HepG2 (cell line): ENCODE measurements around the gene HIF1AN. TPM values are rescaled to one million over a fixed set of nuclear protein-coding genes. Genes with fewer than 3 reads are reported as not detected.

Experiments
- ATAC-seq: fragments of 200-7000 bp; cut with Tn5 transposase; 3 replicates; pipeline ENCODE4 v1.9.1; 2020; ENCODE audit warnings: mild to moderate bottlenecking, moderate library complexity
- BruUV-seq: library from RNA; stranded (reverse); fragments of 400-500 nt; replicated peaks from 2 replicates; lab custom pipeline; 2021; lab: Mats Ljungman, UMichigan
- CTCF ChIA-PET: fragments of 300-600 bp; formaldehyde crosslinking; extraction: SDS; loops from one replicate; lab custom pipeline; 2021; ENCODE audit warnings: low total read pairs, inconsistent platforms, low intra/inter-chr PET ratio; lab: Yijun Ruan, JAX
- POLR2A ChIA-PET: fragments of 350-600 bp; sonication (Branson Sonifier 250); formaldehyde crosslinking; loops from one replicate; lab custom pipeline; 2020; ENCODE audit warnings: antibody characterized with exemption, inconsistent platforms; lab: Yijun Ruan, JAX
- DNase-seq: peaks from one replicate; pipeline ENCODE4 v3.0.0-alpha.2; 2015; ENCODE audit warnings: low spot score
- FAIRE-seq: peaks from 3 replicates; lab custom pipeline; 2011; peaks lifted over from hg19 to GRCh38; lab: Jason Lieb, UNC
- H2AFZ ChIP-seq: one replicate; pipeline ENCODE4 v1.6.1; 2011; ENCODE audit warnings: low read length, inconsistent platforms
- H3K27ac ChIP-seq: fragments of 300-600 bp; 3 replicates; pipeline ENCODE4 v1.8.0; 2011; ENCODE audit warnings: mixed run types, mild to moderate bottlenecking, mixed read lengths, low read length, inconsistent platforms; ENCODE audit not compliant: insufficient read depth; ENCODE audit errors: extremely low read length
- H3K27me3 ChIP-seq, 2 experiments: fragments of 200-600 bp in 1 of 2; 2 replicates in 1 of 2; 3 replicates in 1 of 2; pipeline versions ENCODE4 v1.6.0 to v1.8.0; 2011; ENCODE audit warnings: low read length in 2 of 2, mild to moderate bottlenecking in 2 of 2, moderate library complexity in 2 of 2, inconsistent platforms in 1 of 2; ENCODE audit not compliant: insufficient read depth in 2 of 2, control insufficient read depth in 1 of 2
- H3K36me3 ChIP-seq, 2 experiments: fragments of 200-600 bp in 1 of 2; replicated peaks in 1 of 2; 2 replicates in 1 of 2; 3 replicates in 1 of 2; pipeline versions ENCODE4 v1.5.1 to v1.8.0; 2011; ENCODE audit warnings: low read length in 2 of 2, inconsistent platforms in 1 of 2; ENCODE audit not compliant: insufficient read depth in 2 of 2, control insufficient read depth in 1 of 2
- H3K4me1 ChIP-seq: 2 replicates; pipeline ENCODE4 v1.5.1; 2012; ENCODE audit warnings: low read length, inconsistent platforms; ENCODE audit not compliant: insufficient read depth
- H3K4me2 ChIP-seq: 2 replicates; pipeline ENCODE4 v1.6.0; 2011; ENCODE audit warnings: low read depth, low read length, inconsistent platforms
- H3K4me3 ChIP-seq, 3 experiments: fragments of 200-600 bp in 1 of 3; sonication (generic), shearing (Covaris generic) in 1 of 3; replicated peaks in 1 of 3; 2 replicates each; pipeline ENCODE4 v1.5.1; 2011 to 2016; ENCODE audit warnings: low read length in 3 of 3, inconsistent platforms in 2 of 3, low read depth in 2 of 3, mild to moderate bottlenecking in 2 of 3, control low read depth in 1 of 3, mixed read lengths in 1 of 3; ENCODE audit not compliant: insufficient read depth in 1 of 3
- H3K79me2 ChIP-seq: one replicate; pipeline ENCODE4 v1.6.1; 2011; ENCODE audit warnings: low read length, inconsistent platforms; ENCODE audit not compliant: insufficient read depth
- H3K9ac ChIP-seq: 2 replicates; pipeline ENCODE4 v1.6.0; 2011; ENCODE audit warnings: mild to moderate bottlenecking, low read depth, low read length, inconsistent platforms; ENCODE audit not compliant: insufficient read depth
- H3K9me3 ChIP-seq: 2 replicates; pipeline ENCODE4 v1.5.1; 2012; ENCODE audit warnings: mild to moderate bottlenecking, low read length
- H4K20me1 ChIP-seq: 2 replicates; pipeline ENCODE4 v1.6.0; 2011; ENCODE audit warnings: inconsistent platforms, mild to moderate bottlenecking, low read length, moderate library complexity; ENCODE audit not compliant: insufficient read depth
- STAT6 ChIP-seq: sonication (generic); formaldehyde crosslinking; IDR thresholded peaks from 2 replicates; pipeline ENCODE4 v1.4.0; 2020; ENCODE audit warnings: missing genetic modification reagents, mild to moderate bottlenecking, borderline replicate concordance
- TRIM22 ChIP-seq: fragments of 450-650 bp; IDR thresholded peaks from 2 replicates; pipeline ENCODE4 v1.6.1; 2017
- ZNF142 ChIP-seq: sonication (generic); formaldehyde crosslinking; IDR thresholded peaks from 2 replicates; pipeline ENCODE4 v1.4.0; 2020; ENCODE audit warnings: missing genetic modification reagents
- ZNF510 ChIP-seq: sonication (generic); formaldehyde crosslinking; IDR thresholded peaks from 2 replicates; pipeline ENCODE4 v1.4.0; 2020; ENCODE audit warnings: low read depth, mild to moderate bottlenecking, missing genetic modification reagents
- WGBS: methylation state at CpG from one replicate; pipeline ENCODE4 v1.1.6; 2017; ENCODE audit warnings: low lambda C conversion rate; 5-methylcytosine and 5-hydroxymethylcytosine counted together
- in situ Hi-C: cut with HindIII; loops from 2 replicates; pipeline ENCODE4 v1.10.0; 2017; ENCODE audit warnings: low pct_unique_long_range_greater_than_20kb; ENCODE audit not compliant: extremely low pct_ligation_motif_present
- intact Hi-C: fragments of 100-400 bp; cut with micrococcal nuclease; formaldehyde crosslinking; loops from one replicate; pipeline ENCODE4 v1.10.0; 2022; ENCODE audit not compliant: unreplicated experiment
- polyA plus RNA-seq, 8 experiments: library from polyadenylated mRNA; depleted of rRNA in 3 of 8; stranded (reverse) in 7 of 8; unstranded in 1 of 8; fragments of >200 nt; fragmentation: Illumina TruSeq in 4 of 8; extraction: Trizol in 4 of 8; gene quantifications; 2 replicates each; pipeline versions ENCODE4 v1.2.1 to v1.2.3, GENCODE V29; 2011 to 2016; ENCODE audit warnings: low read depth in 4 of 8, missing spikeins in 1 of 8, mixed read lengths in 1 of 8; ENCODE audit not compliant: insufficient read depth in 1 of 8
- total RNA-seq, 5 experiments: library from RNA; depleted of rRNA; stranded (reverse); fragments of >200 nt; fragmentation: Illumina TruSeq; extraction: Trizol; gene quantifications; 2 replicates each; pipeline ENCODE4 v1.2.3, GENCODE V29; 2016; ENCODE audit warnings: low read depth in 1 of 5

HIF1AN gene
- total and polyA plus RNA-seq, 2 of the 13 experiments (the other 11 are each of a cell fraction or from before 2014, with no cell fraction given) = 8.6 to 10.7 TPM

GRCh38 chr10:100535338-100535714 lies 417 bp upstream of the HIF1AN start:
- WGBS = 46% methylated on average over 4 of the region's 4 CpGs

More at GRCh38 chr10:100535338-100535714, 417 bp upstream of the HIF1AN start:
- ATAC-seq = peak; percentile 56
- Histone ChIP-seq H3K36me3 (peaks cover 4 to 23% of the 10 kb centered on the region in 2 experiments), H3K27me3 (no peaks in the 10 kb centered on the region; a peak in 1 of 5 replicates), H3K27ac (no peak overlapping the region), H3K9ac (peak overlapping the region; percentile 68), H3K4me1 (peaks cover 39% of the 10 kb centered on the region), H2AFZ (peak overlapping the region; percentile 97), H3K4me3 (peak overlapping the region; percentile 72 to 85 (median 83); a peak in 5 of 6 replicates), H3K9me3 (no peaks in the 10 kb centered on the region), H3K4me2 (peak overlapping the region; percentile 81), H4K20me1 (no peaks in the 10 kb centered on the region), H3K79me2 (peaks cover 31% of the 10 kb centered on the region)
- BruUV-seq = no TSS peak
- no peak for DNase-seq
- no peak for FAIRE-seq
- intact Hi-C loops (no loop called here), in situ Hi-C loops (no loop called here)
- CTCF ChIA-PET = no interaction called here
- no peak for TF ChIP-seq ZNF142 (CRISPR knock-in tag)
- TF ChIP-seq TRIM22 = no peak
- TF ChIP-seq STAT6 (CRISPR knock-in tag) = 0 out of 2 replicates have a peak, but pooled peaks have one; percentile 29
- 0 out of 2 replicates have a peak, but pooled peaks have one; percentile 8 for TF ChIP-seq ZNF510
- POLR2A ChIA-PET = interaction anchor here (0.7 to 1.8 kb wide), 19 partner anchors 9 to 578 kb away, joined by 3 to 22 read pairs (median 5); partner anchors contain the start of genes SCD and SEC31B
